ENCODE data around the gene SETD3. TPM values are rescaled to one million over a fixed set of nuclear protein-coding genes. Genes with fewer than 3 reads are reported as not detected.
A peak's percentile ranks its signal among the peaks of the same experiment; 100 is the strongest.

The SETD3 gene
- total RNA-seq, 1 experiment from 2014 or later = 51.5 TPM

GRCh38 chr14:99412117-99413061, 68.3 kb downstream of the SETD3 start:
- no peak overlapping the region for H3K4me3 Mint-ChIP-seq (ENCODE audit: low read depth, unreplicated experiment)
- H3K4me1 Mint-ChIP-seq (ENCODE audit: low read depth, unreplicated experiment) = peaks cover 10% of the 10 kb centered on the region
- no peaks in the 10 kb centered on the region for H3K9me3 Mint-ChIP-seq (ENCODE audit: low read depth, unreplicated experiment)
- no peak for TF ChIP-seq CTCF (IDR thresholded peaks at IDR 0.05; ENCODE audit: unreplicated experiment)
- peak; percentile 22 for DNase-seq
- CTCF ChIA-PET = interaction anchor here (1.2 kb wide), 1 partner anchor 19 kb away, joined by 3 read pairs; no protein-coding TSS in a partner anchor
- peaks cover 8% of the 10 kb centered on the region for H3K36me3 Mint-ChIP-seq (ENCODE audit: insufficient read depth, unreplicated experiment)
- no peaks in the 10 kb centered on the region for H3K27me3 Mint-ChIP-seq (ENCODE audit: unreplicated experiment)
- BruUV-seq (replicated peaks) = no TSS peak
- intact Hi-C loops (cut with micrococcal nuclease; ENCODE audit: unreplicated experiment) = no loop called here
- no peak overlapping the region for H3K27ac Mint-ChIP-seq (ENCODE audit: unreplicated experiment)

GRCh38 chr14:99410019-99410418, 70.6 kb downstream of the SETD3 start:
- Mint-ChIP-seq H3K27ac (ENCODE audit: unreplicated experiment) (no peak overlapping the region), H3K4me3 (ENCODE audit: low read depth, unreplicated experiment) (no peak overlapping the region), H3K36me3 (ENCODE audit: insufficient read depth, unreplicated experiment) (peaks cover 8% of the 10 kb centered on the region), H3K4me1 (ENCODE audit: low read depth, unreplicated experiment) (peaks cover 10% of the 10 kb centered on the region), H3K9me3 (ENCODE audit: low read depth, unreplicated experiment) (no peaks in the 10 kb centered on the region), H3K27me3 (ENCODE audit: unreplicated experiment) (no peaks in the 10 kb centered on the region)
- intact Hi-C loops (cut with micrococcal nuclease; ENCODE audit: unreplicated experiment) = no loop called here
- BruUV-seq (replicated peaks) = no TSS peak
- CTCF ChIA-PET = no interaction called here
- TF ChIP-seq CTCF (IDR thresholded peaks at IDR 0.05; ENCODE audit: unreplicated experiment) = no peak
- no peak for DNase-seq

GRCh38 chr14:99408971-99409289, 71.7 kb downstream of the SETD3 start:
- Mint-ChIP-seq H3K4me1 (ENCODE audit: low read depth, unreplicated experiment) (peaks cover 10% of the 10 kb centered on the region), H3K4me3 (ENCODE audit: low read depth, unreplicated experiment) (no peak overlapping the region), H3K36me3 (ENCODE audit: insufficient read depth, unreplicated experiment) (peaks cover 8% of the 10 kb centered on the region), H3K9me3 (ENCODE audit: low read depth, unreplicated experiment) (no peaks in the 10 kb centered on the region), H3K27ac (ENCODE audit: unreplicated experiment) (no peak overlapping the region), H3K27me3 (ENCODE audit: unreplicated experiment) (no peaks in the 10 kb centered on the region)
- CTCF ChIA-PET = interaction anchor here (0.7 to 1.5 kb wide), 2 partner anchors 16 to 624 kb away, joined by 4 to 5 read pairs; no protein-coding TSS in a partner anchor
- BruUV-seq (replicated peaks) = no TSS peak
- no peak for DNase-seq
- TF ChIP-seq CTCF (IDR thresholded peaks at IDR 0.05; ENCODE audit: unreplicated experiment) = no peak
- intact Hi-C loops (cut with micrococcal nuclease; ENCODE audit: unreplicated experiment) = no loop called here

GRCh38 chr14:99408286-99408970, 72.2 kb downstream of the SETD3 start:
- CTCF ChIA-PET = interaction anchor here (1.5 kb wide), 1 partner anchor 15 kb away, joined by 4 read pairs; no protein-coding TSS in a partner anchor
- intact Hi-C loops (cut with micrococcal nuclease; ENCODE audit: unreplicated experiment) = no loop called here
- no peaks in the 10 kb centered on the region for H3K27me3 Mint-ChIP-seq (ENCODE audit: unreplicated experiment)
- TF ChIP-seq CTCF (IDR thresholded peaks at IDR 0.05; ENCODE audit: unreplicated experiment) = no peak
- no TSS peak for BruUV-seq (replicated peaks)
- no peaks in the 10 kb centered on the region for H3K9me3 Mint-ChIP-seq (ENCODE audit: low read depth, unreplicated experiment)
- H3K4me1 Mint-ChIP-seq (ENCODE audit: low read depth, unreplicated experiment) = peaks cover 10% of the 10 kb centered on the region
- H3K27ac Mint-ChIP-seq (ENCODE audit: unreplicated experiment) = no peak overlapping the region
- DNase-seq = no peak
- H3K36me3 Mint-ChIP-seq (ENCODE audit: insufficient read depth, unreplicated experiment) = peaks cover 11% of the 10 kb centered on the region
- H3K4me3 Mint-ChIP-seq (ENCODE audit: low read depth, unreplicated experiment) = no peak overlapping the region
